MV-4-11 (cell line): ENCODE data around the gene KCNF1.
A peak's percentile ranks its signal among the peaks of the same experiment; 100 is the strongest.

Experiments used
- DNase-seq: peaks from one replicate; lab custom pipeline; 2025; lab: John Stamatoyannopoulos, UW

KCNF1 gene

GRCh38 chr2:10939058-10939457 lies 27.3 kb downstream of the KCNF1 start:
- no peak for DNase-seq

- no peak for DNase-seq
Observed at GRCh38 chr2:10940596-10940995, 28.9 kb downstream of the KCNF1 start.

- no peak for DNase-seq
Observed at GRCh38 chr2:10941383-10941782, 29.6 kb downstream of the KCNF1 start.

GRCh38 chr2:10944799-10945198 lies 33.1 kb downstream of the KCNF1 start:
- DNase-seq: no peak

GRCh38 chr2:10946394-10946793 lies 34.7 kb downstream of the KCNF1 start:
- DNase-seq: no peak

GRCh38 chr2:10947005-10947440 lies 35.3 kb downstream of the KCNF1 start:
- DNase-seq: no peak

- no peak for DNase-seq
Observed at GRCh38 chr2:10947446-10948187, 35.9 kb downstream of the KCNF1 start.

GRCh38 chr2:10948188-10948564 lies 36.4 kb downstream of the KCNF1 start:
- no peak for DNase-seq

- no peak for DNase-seq
Observed at GRCh38 chr2:10948606-10949230, 37.0 kb downstream of the KCNF1 start.

GRCh38 chr2:10949835-10950234 lies 38.1 kb downstream of the KCNF1 start:
- no peak for DNase-seq

GRCh38 chr2:10951558-10952414 lies 40.1 kb downstream of the KCNF1 start:
- peak; percentile 16 for DNase-seq

- DNase-seq: no peak
Observed at GRCh38 chr2:10954416-10954815, 42.7 kb downstream of the KCNF1 start.

- DNase-seq: no peak
Observed at GRCh38 chr2:10954856-10955818, 43.4 kb downstream of the KCNF1 start.

- no peak for DNase-seq
Observed at GRCh38 chr2:10956006-10956790, 44.5 kb downstream of the KCNF1 start.

- no peak for DNase-seq
Observed at GRCh38 chr2:10957391-10957790, 45.7 kb downstream of the KCNF1 start.

GRCh38 chr2:10958452-10958851 lies 46.7 kb downstream of the KCNF1 start:
- peak; percentile 86 for DNase-seq

GRCh38 chr2:10960606-10961489 lies 49.1 kb downstream of the KCNF1 start:
- DNase-seq: no peak

- no peak for DNase-seq
Observed at GRCh38 chr2:10961490-10961875, 49.7 kb downstream of the KCNF1 start.

- DNase-seq: no peak
Observed at GRCh38 chr2:10962004-10962403, 50.3 kb downstream of the KCNF1 start.

- peak; percentile 63 for DNase-seq
Observed at GRCh38 chr2:10963155-10963554, 51.4 kb downstream of the KCNF1 start.
